ENCODE data around the gene CEMIP2.

DNA sequence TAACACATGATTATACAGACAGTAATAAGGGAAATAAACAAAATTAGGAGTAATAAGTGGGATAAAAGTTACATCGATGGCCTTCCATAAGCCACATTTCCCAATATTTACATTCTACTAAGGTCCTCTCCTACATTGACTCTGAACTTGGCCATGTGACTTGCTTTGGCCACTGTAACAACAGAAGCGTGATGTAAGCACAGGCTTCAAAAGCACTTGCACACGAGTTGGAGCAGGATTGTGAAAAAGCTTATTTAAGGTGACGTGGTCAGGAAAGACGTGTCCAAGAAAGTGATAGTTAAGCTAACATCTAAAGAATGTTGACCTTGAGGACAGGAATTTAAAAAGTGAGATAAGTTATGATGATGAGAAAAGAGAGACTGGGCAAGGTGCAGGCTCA, 9.8 kb upstream of the CEMIP2 start:
- no peak for TF ChIP-seq POLR2A (IDR thresholded peaks at IDR 0.05)
- TF ChIP-seq, protein P1, sequence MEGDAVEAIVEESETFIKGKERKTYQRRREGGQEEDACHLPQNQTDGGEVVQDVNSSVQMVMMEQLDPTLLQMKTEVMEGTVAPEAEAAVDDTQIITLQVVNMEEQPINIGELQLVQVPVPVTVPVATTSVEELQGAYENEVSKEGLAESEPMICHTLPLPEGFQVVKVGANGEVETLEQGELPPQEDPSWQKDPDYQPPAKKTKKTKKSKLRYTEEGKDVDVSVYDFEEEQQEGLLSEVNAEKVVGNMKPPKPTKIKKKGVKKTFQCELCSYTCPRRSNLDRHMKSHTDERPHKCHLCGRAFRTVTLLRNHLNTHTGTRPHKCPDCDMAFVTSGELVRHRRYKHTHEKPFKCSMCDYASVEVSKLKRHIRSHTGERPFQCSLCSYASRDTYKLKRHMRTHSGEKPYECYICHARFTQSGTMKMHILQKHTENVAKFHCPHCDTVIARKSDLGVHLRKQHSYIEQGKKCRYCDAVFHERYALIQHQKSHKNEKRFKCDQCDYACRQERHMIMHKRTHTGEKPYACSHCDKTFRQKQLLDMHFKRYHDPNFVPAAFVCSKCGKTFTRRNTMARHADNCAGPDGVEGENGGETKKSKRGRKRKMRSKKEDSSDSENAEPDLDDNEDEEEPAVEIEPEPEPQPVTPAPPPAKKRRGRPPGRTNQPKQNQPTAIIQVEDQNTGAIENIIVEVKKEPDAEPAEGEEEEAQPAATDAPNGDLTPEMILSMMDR (IDR thresholded peaks at IDR 0.05 in 4 of 5, conservative IDR thresholded peaks at IDR 0.05 in 1 of 5) = no peak
